GM12878 (cell line): ENCODE measurements around the gene GOLGA5. TPM values are rescaled to one million over a fixed set of nuclear protein-coding genes. Genes with fewer than 3 reads are reported as not detected.

Source experiments
- DPF2 ChIP-seq: fragments of 450-650 bp; IDR thresholded peaks from 2 replicates; pipeline ENCODE4 v1.6.1; 2017; ENCODE audit warnings: mild to moderate bottlenecking
- EED ChIP-seq: sonication (generic); IDR thresholded peaks from 2 replicates; pipeline ENCODE4 v1.6.1; 2016; ENCODE audit warnings: antibody characterized with exemption, low read depth
- ELK1 ChIP-seq: IDR thresholded peaks from 2 replicates; pipeline ENCODE4 v1.6.1; 2012; ENCODE audit warnings: low read depth, low read length, improper control_type of control experiment
- ETV6 ChIP-seq, 2 experiments: fragments of 450-650 bp in 1 of 2; IDR thresholded peaks in 1 of 2; conservative IDR thresholded peaks in 1 of 2; 2 replicates each; pipeline ENCODE4 v1.6.1; 2014; ENCODE audit warnings: antibody characterized with exemption in 1 of 2, borderline replicate concordance in 1 of 2, low read depth in 1 of 2, mild to moderate bottlenecking in 1 of 2, moderate library complexity in 1 of 2
- PML ChIP-seq: IDR thresholded peaks from 2 replicates; pipeline ENCODE4 v1.6.1; 2012; ENCODE audit warnings: low read length, inconsistent platforms
- SP1 ChIP-seq: IDR thresholded peaks from one replicate; pipeline ENCODE4 v1.6.1; 2011; ENCODE audit warnings: low read depth, low read length
- SPI1 ChIP-seq: IDR thresholded peaks from 2 replicates; pipeline ENCODE4 v1.6.1; 2011; ENCODE audit warnings: low read depth, mild to moderate bottlenecking, low read length, moderate library complexity, borderline replicate concordance; ENCODE audit not compliant: insufficient read depth
- STAT3 ChIP-seq: IDR thresholded peaks from 2 replicates; pipeline ENCODE4 v1.6.1; 2011; ENCODE audit warnings: low read depth, low read length, improper control_type of control experiment
- SUPT20H ChIP-seq: IDR thresholded peaks from 2 replicates; pipeline ENCODE4 v1.6.1; 2011; ENCODE audit warnings: low read depth, mild to moderate bottlenecking, low read length, moderate library complexity, borderline replicate concordance; ENCODE audit not compliant: control insufficient read depth
- SUZ12 ChIP-seq: fragments of 200-600 bp; sonication (generic); IDR thresholded peaks from one replicate; pipeline ENCODE4 v1.6.1; 2018; ENCODE audit warnings: antibody characterized with exemption, mild to moderate bottlenecking; ENCODE audit not compliant: unreplicated experiment
- ZBED1 ChIP-seq: IDR thresholded peaks from 2 replicates; pipeline ENCODE4 v1.6.1; 2016; ENCODE audit warnings: borderline replicate concordance
- polyA plus RNA-seq, 11 experiments: library from polyadenylated mRNA; depleted of rRNA in 4 of 11; unstranded in 6 of 11; stranded (reverse) in 5 of 11; fragments of >200 nt; fragmentation: Nextera tagmentation in 4 of 11; fragmentation: Illumina TruSeq in 1 of 11; extraction: Ambion mirVana in 4 of 11; extraction: Trizol in 1 of 11; gene quantifications; 1 replicate in 1 of 11; 2 replicates in 10 of 11; pipeline versions ENCODE4 v1.2.1 to v1.2.3, GENCODE V29; 2011 to 2016; ENCODE audit warnings: inconsistent platforms in 2 of 11, missing spikeins in 2 of 11, low read depth in 1 of 11
- total RNA-seq, 4 experiments: library from RNA; depleted of rRNA in 3 of 4; stranded (reverse); fragments of >200 nt in 3 of 4; fragmentation: Illumina TruSeq in 1 of 4; extraction: Trizol in 1 of 4; gene quantifications; 2 replicates each; pipeline versions ENCODE4 v1.2.1 to v1.2.3, GENCODE V29; 2013 to 2021
- TF ChIP-seq, protein P1 (sequence below): IDR thresholded peaks from 2 replicates; pipeline ENCODE4 v1.6.1; 2012; ENCODE audit warnings: improper control_type of control experiment, low read depth, low read length; ENCODE audit not compliant: insufficient replicate concordance
- TF ChIP-seq, protein P2 (sequence below): fragments of 450-650 bp; IDR thresholded peaks from 2 replicates; pipeline ENCODE4 v1.6.1; 2017; ENCODE audit warnings: mild to moderate bottlenecking, low read depth, inconsistent platforms; ENCODE audit not compliant: poor library complexity, severe bottlenecking

Gene GOLGA5
- total and polyA plus RNA-seq, 10 of the 15 experiments (the other 5 are each of a cell fraction or from before 2014, with no cell fraction given) = 10.9 to 30.1 (median 19.7) TPM

GRCh38 chr14:92748259-92749016 is 45.7 kb upstream of the GOLGA5 start, which contains the start of gene LGMN (continued):
- TF ChIP-seq SUPT20H (no peak), SP1 (peak; percentile 32), ZBED1 (no peak), SUZ12 (no peak), PML (no peak), ETV6 (conservative IDR thresholded peaks at IDR 0.05 in 1 of 2, IDR thresholded peaks at IDR 0.05 in 1 of 2; ENCODE audit: borderline replicate concordance in 1 of 2, low read depth in 1 of 2) (no peak), STAT3 (no peak), SPI1 (no peak), ELK1 (no peak; the same call in 1 of the 2 replicates), EED (0 out of 2 replicates have a peak, but pooled peaks have one; percentile 16), DPF2 (peak; percentile 90)
- TF ChIP-seq, protein P1, sequence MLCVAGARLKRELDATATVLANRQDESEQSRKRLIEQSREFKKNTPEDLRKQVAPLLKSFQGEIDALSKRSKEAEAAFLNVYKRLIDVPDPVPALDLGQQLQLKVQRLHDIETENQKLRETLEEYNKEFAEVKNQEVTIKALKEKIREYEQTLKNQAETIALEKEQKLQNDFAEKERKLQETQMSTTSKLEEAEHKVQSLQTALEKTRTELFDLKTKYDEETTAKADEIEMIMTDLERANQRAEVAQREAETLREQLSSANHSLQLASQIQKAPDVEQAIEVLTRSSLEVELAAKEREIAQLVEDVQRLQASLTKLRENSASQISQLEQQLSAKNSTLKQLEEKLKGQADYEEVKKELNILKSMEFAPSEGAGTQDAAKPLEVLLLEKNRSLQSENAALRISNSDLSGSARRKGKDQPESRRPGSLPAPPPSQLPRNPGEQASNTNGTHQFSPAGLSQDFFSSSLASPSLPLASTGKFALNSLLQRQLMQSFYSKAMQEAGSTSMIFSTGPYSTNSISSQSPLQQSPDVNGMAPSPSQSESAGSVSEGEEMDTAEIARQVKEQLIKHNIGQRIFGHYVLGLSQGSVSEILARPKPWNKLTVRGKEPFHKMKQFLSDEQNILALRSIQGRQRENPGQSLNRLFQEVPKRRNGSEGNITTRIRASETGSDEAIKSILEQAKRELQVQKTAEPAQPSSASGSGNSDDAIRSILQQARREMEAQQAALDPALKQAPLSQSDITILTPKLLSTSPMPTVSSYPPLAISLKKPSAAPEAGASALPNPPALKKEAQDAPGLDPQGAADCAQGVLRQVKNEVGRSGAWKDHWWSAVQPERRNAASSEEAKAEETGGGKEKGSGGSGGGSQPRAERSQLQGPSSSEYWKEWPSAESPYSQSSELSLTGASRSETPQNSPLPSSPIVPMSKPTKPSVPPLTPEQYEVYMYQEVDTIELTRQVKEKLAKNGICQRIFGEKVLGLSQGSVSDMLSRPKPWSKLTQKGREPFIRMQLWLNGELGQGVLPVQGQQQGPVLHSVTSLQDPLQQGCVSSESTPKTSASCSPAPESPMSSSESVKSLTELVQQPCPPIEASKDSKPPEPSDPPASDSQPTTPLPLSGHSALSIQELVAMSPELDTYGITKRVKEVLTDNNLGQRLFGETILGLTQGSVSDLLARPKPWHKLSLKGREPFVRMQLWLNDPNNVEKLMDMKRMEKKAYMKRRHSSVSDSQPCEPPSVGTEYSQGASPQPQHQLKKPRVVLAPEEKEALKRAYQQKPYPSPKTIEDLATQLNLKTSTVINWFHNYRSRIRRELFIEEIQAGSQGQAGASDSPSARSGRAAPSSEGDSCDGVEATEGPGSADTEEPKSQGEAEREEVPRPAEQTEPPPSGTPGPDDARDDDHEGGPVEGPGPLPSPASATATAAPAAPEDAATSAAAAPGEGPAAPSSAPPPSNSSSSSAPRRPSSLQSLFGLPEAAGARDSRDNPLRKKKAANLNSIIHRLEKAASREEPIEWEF = no peak
- TF ChIP-seq, protein P2, sequence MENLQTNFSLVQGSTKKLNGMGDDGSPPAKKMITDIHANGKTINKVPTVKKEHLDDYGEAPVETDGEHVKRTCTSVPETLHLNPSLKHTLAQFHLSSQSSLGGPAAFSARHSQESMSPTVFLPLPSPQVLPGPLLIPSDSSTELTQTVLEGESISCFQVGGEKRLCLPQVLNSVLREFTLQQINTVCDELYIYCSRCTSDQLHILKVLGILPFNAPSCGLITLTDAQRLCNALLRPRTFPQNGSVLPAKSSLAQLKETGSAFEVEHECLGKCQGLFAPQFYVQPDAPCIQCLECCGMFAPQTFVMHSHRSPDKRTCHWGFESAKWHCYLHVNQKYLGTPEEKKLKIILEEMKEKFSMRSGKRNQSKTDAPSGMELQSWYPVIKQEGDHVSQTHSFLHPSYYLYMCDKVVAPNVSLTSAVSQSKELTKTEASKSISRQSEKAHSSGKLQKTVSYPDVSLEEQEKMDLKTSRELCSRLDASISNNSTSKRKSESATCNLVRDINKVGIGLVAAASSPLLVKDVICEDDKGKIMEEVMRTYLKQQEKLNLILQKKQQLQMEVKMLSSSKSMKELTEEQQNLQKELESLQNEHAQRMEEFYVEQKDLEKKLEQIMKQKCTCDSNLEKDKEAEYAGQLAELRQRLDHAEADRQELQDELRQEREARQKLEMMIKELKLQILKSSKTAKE = peak; percentile 21
